Right hindlimb (tissue), 1 donor: ENCODE measurements around the gene GRHL3.
"Not testable (repeated sequence)": the region's sequence is repeated elsewhere in the genome, so short reads cannot be mapped to it uniquely, and the experiment has no call there.

Source experiments
- DNase-seq: peaks from one replicate; pipeline ENCODE4 v3.0.0-alpha.2; 2018

The GRHL3 gene

DNA sequence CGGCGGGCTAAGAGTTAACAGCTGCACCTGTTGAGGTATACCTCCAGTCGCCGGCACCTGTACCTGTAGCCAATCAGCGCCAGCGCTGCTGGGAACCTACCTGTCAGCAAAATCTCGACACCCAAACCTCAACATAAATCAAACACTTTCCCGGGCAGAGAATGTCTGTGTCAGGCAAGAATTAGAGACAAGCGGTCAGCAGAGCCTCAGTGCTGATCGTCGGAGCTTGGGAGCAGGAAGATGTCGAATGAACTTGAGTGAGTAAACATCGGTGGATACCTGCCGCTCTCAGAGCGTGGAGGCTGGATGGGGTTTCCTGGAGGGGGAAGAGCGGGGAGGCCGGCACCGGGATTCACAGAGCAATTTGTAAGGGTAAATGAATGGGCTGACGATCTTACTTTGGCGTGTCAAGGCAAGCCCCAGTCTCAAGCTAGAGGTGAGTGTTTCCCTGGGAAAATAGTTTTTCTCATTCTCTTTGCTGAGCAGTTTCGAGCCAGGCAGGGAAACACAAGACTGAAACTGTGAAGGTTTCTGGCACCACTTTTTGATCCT lies at the start of gene GRHL3:
Gene GRHL3 (plus strand): TSS at position 46 of the 552 bp plus-strand sequence. CDS start 195 bp downstream, at position 241.
- DNase-seq, result no peak

DNA sequence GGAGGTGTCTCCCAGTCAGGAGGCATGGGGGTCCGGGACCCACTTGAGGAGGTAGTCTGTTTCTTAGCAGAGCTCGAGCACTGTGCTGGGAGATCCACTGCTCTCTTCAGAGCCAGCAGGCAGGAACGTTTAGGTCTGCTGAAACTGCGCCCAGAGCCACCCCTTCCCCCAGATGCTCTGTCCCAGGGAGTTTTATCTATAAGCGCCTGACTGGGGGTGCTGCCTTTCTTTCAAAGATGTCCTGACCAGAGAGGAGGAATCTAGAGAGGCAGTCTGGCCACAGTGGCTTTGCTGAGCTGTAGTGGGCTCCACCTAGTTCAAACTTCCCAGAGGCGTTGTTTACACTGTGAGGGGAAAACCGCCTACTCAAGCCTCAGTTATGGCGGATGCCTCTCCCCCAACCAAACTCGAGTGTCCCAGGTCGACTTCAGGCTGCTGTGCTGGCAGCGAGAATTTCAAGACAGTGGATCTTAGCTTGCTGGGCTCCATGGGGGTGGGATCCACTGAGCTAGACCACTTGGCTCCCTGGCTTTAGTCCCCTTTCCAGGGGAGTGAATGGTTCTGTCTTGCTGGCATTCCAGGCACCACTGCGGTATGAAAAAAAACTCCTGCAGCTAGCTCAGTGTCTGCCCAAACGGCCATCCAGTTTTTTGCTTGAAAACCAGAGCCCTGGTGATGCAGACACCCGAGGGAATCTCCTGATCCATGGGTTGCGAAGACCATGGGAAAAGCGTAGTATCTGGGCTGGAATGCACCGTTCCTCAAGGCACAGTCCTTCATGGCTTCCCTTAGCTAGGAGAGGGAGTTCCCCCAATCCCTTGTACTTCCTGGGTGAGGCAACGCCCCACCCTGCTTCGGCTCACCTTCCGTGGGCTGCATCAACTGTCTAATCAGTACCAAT lies 44.7 kb upstream of the GRHL3 start:
- not testable (repeated sequence) for DNase-seq

DNA sequence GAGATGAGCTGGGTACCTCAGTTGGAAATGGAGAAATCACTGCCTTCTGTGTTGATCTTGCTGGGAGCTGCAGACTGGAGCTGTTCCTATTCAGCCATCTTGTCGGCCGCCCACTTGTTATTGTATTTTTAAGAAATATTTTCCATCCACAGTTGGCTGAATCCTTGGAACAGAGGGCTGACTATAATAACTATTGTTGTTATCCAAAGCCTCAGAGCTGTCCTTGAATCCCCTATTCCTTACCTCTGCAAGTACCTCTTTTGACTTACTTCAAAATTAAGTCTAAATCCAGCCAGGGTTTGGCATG lies 44.1 kb upstream of the GRHL3 start:
- DNase-seq, result no peak

DNA sequence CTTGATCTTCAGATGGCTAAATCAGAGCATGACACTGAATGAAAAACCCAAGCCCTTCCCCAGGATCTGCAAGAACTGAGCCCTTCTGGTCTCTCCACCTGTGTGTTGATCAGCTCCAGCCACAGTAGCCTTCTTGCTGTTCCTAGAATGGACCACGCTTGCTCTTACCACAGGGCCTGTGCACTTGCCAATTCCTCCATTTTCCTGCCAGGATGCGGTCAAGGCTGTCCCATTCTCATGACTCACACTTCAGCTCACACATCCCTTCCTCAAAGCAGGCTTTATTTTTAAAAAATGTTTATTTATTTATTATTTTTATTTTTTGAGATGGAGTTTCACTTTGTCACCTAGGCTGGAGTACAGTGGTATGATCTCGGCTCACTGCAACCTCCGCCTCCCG lies 43.6 kb upstream of the GRHL3 start:
- no peak for DNase-seq

DNA sequence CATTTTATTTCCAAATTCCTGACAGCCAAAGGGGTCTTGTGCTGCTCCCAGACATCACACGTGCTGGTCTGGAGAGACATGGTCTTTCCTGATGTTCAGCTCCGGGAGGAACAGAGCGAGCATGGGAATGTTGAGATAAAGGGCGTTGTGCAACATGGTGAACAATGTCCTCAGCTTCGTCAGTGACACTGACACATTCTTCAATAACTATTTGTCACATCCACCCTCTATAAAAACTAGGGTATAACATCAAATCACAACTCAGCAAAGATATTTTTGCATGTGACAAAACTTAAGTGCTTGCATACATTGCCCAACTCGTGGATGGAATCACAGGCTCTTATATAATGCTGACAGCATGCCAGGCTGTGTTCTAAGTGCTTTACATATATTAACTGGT lies 42.4 kb upstream of the GRHL3 start:
- no peak for DNase-seq

DNA sequence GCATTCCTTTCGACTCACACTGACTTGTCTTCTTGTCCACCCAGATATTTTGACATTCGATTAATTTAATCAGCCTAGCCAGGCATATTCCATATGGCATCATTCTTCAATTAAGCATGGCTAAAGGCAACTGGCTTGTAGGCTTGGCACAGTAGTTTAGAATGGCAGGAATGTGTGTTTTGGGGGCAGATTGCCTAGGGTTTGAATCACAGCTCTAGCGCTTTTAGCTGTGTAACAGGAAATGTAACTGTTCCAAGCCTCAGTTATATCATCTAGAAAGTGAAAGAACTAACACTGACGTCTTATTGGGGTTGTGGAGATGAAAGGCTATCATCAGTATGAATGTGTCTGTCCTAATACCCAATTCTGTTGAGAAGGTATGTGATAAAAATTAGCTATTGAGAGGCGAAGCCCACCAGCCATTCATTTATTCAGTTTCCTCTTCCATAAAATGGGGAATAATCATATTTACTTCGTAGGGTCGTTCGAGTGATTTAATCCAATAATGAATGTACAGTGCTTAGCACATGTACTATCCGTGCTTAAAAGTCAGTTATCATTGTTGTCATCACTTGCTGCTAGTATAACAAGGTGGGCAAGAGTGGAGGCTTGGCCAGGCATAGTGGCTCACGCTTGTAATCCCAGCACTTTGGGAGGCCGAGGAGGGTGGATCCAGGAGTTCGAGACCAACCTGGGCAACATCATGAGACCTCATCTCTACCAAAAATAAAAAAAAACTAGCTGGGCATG lies 41.6 kb upstream of the GRHL3 start:
- DNase-seq, result no peak

DNA sequence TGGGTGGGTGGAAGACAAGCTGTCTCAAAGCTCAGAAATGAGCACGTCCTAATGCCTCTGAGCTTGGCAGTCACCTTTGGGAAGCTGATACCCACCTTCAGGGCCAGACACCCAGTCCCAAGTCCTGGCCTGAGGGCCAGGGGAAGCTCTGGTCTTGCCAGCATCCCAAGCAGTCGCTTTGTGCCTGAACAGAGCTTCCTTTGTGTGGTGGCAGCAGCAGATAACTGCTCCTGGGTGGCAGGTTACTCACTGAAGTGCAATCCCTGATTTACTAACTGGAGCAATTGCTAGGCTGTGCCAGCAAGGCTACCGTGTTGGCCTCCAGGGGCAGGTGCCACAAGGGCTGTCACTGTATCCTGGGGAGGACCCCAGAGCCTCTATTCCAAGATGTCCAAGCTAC lies 40.4 kb upstream of the GRHL3 start:
- DNase-seq, result no peak

DNA sequence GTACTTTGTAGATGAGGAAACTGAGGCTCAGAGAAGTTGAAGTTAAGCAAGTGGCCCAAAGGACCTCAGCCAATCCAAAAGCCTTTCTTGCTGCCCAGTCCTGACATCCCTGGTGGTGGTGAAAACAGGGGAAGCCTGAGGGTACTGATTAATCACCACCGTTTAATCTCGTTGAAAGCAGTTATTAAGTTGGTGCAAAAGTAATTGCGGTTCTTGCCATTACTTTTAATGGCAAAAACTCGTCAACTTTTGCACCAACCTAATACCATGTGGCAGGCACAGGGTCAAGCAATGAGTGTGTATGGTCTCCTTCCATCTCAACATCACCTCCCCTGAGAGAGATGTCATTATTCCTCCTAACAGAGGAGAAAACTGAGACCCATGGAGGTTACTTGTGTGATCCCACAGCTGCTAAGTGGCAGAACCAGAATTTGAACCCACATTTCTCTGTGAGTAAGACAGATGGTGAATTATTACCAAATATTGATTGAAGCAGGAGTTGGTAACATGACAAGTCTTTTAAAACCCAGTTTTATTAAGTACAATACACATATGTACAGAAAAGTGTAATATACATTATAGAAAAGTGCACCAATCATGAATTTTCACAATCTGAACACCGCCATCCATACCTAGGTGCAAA lies 39.4 kb upstream of the GRHL3 start:
- DNase-seq, result no peak

DNA sequence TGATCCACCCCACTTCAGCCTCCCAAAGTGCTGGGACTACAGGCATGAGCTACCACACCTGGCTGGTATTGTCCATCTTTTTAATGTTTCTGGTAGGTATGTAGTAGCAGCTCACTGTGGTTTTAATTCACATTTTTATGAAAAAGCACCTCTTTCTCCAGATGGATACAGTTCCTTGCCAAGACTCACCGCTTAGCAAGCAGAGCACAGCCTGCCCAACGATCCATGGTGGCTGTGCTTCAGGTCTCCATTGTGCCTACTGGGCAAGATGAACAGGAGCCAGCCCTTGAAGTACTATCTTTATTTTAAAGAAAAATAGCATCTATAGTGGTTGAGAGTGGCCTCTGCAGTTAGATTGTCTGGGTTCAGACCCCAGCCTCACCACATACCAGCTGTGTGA lies 37.6 kb upstream of the GRHL3 start:
- DNase-seq, result no peak

DNA sequence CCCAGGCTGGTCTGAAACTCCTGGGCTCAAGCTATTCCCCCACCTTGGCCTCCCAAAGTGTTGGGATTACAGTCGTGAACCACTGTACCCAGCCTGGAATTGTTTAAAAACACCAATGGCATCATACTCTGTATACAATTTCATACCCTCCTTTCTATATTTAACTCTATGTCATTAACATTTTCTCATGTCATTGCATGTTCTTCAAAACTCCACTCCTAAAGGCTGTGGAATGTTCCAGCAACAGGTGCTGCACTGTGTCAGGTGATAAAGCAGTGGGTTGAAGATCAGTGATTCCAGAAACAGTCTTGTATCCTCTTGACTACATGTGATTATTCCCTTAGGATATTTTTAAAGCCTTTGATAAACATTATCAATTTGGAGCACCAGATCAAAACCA lies 36.7 kb upstream of the GRHL3 start:
- DNase-seq, result no peak

DNA sequence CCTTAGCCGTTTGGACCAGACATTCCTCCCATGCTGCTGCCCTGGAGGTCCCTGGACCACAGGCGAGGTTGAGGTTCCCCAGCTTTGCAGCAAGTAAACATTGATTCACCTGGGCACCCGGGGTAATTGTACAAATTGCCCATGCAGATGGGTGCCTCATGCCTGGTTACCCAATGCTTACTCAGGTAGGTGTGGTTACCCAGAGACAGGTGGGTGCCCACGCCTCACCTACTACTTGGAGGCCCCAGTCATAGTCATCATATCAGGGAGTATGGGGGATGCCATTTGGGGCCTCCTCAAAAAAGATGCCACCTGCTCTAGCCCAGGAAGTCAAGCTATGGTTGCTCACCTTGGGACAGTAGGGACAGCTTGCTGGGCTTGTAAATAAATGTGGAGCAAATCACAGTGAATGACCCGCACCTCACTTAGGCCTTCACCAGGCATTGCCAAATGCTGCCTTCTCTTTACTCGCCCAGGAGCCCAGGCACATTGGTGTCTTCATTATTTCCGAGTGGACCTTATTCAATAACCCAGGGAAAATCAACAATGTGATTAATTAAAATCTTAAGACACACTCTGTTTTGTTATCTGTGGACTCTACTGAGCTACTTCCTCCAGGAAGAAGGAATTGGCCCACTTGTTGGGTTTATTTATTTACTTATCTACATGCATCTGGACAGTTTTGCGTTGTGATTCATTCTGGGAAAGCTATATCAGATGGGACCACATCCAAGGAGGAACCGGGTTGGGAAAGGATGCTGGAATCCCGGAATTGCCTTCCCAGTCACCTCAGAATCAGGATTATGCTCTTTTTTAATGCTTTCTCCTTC lies 35.6 kb upstream of the GRHL3 start:
- no peak for DNase-seq

DNA sequence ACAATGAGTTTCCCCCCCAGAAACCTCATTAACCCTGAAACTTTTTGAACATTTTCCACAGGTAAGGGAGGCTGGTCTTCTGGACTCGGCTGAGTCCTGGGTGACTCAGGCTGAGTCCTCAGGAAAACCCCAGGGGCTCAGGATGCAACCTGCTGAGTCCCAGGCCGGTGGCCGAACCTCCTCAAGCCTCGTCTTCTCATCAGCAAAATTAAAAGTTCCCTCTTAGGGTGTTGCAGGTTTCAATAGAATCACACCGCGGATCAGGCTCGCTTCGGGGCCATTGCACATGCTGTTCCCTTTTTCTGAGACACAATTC lies 35.0 kb upstream of the GRHL3 start:
- DNase-seq, result no peak

DNA sequence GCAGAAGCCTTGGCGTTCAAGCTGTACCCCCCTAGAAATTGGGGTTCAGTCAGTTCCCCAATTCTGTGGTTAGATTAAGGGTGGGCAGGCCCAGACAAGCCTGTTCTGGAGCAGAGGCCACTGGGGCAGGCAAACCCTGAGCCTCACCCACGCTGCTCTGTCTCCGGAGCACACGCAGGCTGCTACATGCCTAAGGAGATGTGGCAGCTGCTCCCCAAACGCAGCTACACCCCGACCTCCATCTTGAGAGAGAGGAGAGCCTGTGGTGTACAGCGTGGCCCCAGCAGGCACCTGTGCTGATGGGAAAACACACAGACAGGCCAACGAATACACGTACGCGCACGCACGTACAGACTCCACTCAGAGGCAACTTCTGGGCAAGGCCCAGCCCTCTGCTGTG lies 33.9 kb upstream of the GRHL3 start:
- DNase-seq, result no peak

DNA sequence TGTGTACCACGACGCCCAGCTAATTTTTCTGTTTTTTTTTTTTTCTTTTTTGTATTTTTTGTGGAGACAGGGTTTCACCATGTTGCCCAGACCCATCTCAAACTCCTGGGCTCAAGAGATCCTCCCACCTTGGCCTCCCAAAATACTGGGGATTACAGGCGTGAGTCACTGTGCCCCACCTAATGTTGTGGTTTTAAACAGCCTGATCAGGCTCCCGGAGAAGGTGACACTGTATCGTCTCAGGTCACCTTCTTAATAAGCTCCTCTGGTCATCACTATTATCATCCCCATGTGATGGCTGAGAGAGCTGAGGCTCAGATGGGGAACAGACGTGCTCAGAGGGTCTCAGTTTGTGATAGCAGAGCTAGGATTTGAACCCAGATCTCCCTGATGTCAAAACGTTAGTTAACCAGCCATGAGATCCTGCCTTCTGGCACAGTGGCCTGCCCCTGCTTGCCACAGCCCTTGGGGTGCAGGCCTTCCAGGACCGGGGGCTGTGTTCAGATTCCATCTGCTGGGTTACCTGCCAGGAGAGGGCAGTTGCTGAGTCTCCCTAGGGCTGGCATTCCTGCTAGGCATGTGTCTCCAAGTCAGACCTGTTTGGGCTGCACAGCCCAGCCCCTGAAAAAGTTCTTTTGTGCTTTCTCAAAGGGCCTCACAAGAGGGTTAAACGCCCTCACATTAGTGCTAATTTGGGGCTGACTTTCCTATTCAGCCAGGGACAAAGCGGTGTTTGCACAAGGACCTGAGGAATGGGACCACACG lies 32.7 kb upstream of the GRHL3 start:
- DNase-seq, result no peak

DNA sequence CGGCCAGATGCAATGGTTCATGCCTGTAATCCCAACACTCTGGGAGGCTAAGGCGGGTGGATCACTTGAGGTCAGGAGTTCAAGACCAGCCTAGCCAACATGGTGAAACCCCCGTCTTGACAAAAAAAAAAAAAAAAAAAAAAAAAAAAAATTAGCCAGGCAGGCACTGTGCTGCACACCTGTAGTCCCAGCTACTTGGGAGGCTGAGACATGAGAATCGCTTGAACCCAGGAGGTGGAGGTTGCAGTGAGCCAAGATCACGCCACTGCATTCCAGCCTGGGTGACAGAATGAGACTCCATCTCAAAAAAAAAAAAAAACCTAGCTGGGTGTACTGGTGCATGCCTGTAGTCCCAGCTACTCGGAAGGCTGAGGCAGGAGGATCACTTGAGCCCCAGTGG lies 31.4 kb upstream of the GRHL3 start:
- DNase-seq, result not testable (repeated sequence)

DNA sequence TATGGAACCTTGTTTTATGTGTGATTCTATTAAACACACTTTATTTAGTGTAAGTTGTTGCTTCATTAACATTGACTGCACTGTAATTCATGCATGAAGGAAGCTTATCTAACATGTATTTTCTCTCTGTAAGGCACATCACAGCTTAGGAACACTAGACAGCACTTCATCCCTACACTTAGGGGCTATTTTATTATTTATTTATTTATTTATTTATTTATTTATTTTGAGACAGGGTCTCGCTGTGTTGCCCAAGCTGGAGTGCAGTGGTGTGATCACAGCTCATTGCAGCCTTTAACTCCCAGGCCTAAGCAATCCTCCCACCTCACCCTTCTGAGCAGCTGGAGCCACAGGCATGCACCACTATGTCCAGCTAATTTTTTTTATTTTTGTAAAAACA lies 30.7 kb upstream of the GRHL3 start:
- no peak for DNase-seq

DNA sequence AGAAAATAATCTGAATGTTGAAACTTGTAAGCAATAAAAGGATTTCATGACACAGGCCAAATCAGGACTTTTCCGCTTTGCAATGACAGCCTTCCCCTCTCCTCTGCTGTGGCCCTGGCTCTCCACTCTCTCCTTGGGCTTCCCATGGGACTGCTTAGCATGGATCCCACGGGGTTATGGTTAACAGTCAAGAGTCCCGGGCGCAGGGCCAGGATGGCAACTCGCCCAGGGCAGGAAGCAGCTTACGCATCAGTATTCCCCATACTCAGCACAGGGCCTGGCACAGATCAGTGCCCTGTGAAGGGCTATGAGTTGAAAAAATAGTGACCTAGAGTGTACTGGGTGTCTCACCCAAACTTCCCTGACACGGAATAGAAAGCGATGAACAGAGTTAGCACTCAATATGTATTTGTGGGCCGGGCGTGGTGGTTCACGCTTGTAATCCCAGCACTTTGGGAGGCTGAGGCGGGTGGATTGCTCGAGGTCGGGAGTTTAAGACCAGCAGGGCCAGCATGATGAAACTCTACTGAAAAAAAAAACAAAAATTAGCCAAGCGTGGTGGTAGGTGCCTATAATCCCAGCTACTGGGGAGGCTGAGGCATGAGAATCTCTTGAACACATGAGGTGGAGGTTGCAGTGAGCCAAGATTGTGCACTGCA lies 29.1 kb upstream of the GRHL3 start:
- DNase-seq, result no peak

DNA sequence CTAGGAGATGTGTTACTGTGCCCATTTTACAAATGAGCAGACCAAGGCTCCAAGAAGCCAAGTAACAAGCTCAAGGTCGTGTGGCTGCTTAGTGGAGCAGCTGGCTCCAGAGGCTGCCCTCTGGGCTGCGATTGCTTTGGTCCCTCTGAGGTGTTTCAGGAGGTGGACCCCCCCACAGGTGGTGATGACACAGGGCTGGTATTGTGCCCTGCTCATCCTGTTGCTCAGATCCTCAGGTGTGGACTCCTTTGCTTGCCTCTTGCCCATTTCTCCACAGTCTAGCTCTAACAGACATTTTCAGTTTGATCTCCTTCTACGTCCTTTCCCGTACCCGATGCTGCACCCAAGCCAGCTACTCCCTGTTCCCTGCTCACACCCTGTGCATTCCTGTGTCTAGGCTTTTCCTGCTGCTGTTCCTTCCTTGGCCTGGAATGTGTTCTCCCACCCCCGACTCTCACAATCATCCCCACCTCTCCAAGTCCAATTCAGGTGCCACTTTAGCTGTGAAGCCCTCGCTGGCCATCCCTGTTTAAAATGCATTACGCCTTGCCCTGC lies 28.1 kb upstream of the GRHL3 start:
- no peak for DNase-seq

DNA sequence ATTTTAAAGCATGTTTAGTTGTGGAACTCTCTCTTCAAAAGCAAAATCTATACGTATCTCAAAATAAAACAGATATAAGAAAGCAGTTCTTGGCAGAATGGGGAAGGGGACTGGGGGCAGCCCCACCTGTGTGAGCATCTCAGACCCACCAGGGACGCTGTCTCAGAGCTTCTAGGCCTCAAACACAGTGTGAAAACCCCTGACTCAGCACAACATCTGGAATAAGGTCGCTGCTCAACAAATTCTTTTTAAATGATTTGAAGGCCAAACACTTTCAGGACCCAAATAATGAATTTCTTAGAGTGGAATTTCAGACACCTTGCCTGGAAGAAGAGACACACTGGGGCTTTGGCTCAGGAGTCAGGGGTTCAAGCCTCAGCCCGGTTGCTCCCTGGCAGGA lies 27.1 kb upstream of the GRHL3 start:
- no peak for DNase-seq

DNA sequence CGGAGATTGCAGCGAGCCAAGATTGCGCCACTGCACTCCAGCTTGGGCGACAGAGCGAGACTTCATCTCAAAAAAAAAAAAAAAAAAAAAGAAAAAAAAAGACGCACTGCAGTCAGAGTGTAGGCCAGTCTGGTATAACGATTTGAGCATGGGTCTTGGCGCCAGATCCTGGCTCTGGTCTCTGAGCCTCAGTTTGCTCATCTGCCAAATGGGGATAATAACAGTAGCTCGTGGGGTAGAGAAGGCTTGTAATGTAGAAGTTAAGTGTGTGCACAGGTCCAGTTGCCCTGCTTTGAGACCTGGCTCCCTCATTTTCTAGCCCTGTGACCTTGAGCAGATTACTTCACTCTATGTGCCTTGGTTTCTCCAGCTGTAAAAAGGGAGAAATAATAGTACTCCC lies 26.3 kb upstream of the GRHL3 start:
- no peak for DNase-seq
